GM18867 (cell line): ENCODE results near the gene DNAH7.

ENCODE experiments used
- ATAC-seq: cut with Tn5 transposase; IDR thresholded peaks from one replicate; pipeline ENCODE4 v1.9.1; 2021; ENCODE audit warnings: mild to moderate bottlenecking, moderate library complexity; ENCODE audit not compliant: unreplicated experiment

Gene DNAH7

DNA sequence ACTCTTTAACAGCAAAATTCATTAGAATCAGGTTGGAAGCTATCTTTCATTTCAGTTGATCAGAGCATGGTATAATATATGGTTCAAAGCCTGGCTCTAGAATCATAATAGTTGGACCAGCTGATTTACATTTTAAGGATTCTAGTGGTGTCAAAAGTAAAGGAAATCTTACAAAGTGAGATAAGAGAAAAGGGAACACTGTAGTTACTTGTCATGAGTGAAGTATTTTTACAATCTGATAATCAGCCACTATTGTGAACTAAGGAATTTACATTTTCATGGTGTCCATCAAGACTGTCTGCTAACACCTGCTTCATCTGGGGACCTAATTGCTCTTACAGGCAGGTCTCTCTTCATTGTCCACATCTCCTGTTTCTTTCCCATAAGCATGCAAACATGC lies 250.5 kb downstream of the DNAH7 start:
- no peak for ATAC-seq

DNA sequence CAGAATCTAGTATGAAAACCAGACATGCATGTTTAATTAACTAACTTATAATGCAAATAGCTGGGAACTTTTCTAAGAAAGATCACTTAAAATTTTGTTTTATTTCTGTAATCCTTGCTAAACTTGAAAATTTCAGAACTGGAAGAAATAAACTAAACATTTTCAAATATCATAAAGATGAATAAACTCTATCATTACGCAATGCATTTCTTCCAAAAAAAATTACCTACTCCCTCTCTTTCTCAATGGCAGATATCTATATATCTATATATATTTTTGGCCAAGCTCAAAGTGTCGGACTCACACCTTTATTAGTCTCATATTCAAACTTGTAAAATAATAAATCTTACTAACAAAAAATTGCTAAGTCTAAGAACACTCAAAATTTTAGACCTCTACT lies 253.6 kb downstream of the DNAH7 start:
- ATAC-seq, result no peak

DNA sequence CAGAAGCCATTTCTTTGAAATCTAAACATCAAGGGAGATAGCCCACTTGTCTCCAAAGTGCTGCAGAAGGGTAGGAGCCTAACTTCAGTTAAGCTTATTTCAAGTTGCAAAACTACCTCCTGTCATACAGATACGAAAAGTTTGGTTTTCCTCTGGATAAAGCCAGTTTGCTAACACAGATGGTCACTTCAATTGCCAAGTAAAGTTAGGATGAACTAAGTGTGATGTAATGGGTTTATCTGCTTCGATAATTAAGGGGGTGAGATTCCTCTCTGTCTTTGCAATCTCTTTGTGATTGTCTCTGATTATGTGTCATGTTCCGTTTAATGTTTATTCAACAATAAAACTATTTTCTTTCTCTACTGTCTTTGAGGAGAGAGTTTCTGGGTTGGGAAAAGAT lies 255.2 kb downstream of the DNAH7 start:
- no peak for ATAC-seq

DNA sequence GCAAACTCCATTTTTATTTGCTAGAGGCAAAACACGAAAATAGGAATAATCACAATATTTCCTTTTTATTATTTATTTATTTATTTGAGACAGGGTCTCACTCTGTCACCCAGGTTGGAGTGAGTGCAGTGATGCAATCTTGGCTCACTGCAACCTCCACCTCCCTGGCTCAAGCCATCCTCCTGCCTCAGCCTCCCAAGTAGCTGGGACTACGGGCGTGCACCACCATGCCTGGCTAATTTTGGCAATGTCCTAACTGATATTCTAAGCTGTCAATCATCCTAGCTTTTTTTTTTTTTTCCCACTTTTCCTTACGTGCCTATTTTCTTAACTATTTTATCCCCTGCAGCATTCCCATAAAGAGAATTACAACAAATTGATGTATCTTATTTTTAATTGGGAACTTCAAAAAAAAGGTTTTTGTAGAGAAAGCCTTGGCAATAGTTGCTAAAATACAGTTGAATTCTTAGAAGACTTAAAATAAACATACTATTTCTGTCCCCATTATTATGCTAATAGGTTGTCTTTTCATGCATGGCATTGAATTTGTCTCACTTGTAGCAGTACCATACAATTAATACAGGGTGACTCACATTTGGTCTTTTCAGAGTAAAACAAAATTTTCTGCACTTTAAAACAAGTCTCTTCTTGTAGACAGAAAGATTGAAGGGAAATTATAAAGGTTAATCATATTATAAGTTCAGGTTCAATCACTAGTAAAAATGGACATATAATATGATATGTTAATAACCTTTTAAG lies 258.1 kb downstream of the DNAH7 start:
- ATAC-seq, result no peak

DNA sequence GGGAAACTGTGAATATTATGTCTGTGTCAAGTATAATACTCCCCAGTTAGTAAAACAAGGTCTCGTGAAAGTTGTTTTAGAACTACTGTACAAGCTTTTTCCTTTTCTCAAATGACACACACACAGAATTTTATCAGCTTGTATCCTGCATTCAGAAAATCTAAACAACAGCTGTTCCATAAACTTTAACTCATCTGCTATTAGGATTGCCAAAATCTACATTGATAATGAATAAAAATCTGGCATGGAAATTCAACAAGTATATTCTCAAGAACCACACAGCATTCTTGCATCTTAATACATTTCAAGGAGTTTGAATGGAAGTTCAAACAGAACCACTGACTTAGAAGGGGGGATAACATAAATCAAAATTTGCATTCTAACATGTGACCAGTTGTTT lies 260.4 kb downstream of the DNAH7 start:
- no peak for ATAC-seq

DNA sequence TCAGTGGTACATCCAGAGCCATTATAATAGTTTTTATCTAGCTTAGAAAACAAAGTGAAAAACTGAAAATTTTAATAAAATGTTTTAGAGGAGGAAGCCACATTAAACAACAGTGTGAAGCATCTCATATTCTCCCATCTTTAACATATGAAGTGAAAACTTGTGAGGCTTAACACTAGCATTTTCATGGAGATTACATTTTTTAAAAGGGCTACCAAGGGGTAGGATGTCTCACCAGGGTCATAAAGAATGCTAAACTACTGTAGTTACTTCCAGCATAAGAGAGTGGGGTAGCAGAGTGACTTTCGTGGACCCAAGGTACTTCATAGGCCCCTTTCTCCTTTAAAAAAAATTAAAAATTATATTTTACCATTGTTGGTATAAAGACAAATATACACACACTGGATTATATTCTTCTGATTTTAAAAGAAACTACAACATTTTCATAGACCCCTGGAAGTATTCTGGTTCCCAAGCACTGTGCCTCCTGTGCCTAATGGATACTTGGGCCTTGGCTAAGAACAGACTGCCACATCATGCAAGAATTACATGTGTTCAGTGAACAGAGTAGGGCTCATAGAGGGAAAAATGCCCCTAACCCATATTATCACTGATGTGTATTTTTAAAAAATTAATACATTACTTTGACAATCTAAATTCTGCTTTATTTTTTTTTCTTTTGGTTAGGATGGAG lies 263.2 kb downstream of the DNAH7 start:
- ATAC-seq, result no peak

DNA sequence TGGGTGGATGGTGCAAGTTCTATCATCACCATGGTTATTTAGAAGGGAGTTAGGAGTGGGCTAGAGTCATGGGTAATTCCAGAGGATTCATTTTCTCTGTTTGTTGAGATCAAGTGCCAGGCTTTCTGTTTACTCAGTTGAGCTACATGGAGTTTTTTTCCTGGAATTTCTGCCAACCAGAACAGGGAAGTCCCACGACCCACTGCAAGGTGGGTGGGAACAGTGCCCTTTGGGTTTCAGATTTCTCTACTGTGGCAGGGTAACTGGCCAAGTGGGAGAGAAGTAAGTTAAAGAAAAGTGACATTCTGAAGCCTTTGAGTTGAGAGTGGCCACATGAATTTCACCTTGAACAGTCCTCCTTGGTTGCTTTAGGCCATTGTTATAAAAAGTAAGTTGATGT lies 272.8 kb downstream of the DNAH7 start:
- no peak for ATAC-seq

DNA sequence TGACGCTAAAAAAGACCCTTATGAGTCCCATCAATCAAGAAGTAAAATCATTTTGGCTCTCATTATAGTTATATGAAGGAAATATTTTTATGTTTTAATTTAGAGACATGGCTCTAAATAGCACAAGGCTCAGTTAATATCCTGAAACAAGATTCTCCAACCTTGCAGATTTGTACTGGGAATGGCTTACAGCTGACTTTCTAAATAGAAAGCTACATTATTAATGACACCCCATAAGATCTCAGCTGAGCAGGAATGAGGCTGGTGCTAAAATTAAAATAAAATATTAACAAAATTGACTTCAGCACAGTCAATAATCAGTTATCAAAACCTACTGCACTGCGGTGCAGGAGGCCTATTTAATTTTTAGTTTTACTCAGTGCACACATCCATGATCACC lies 274.8 kb downstream of the DNAH7 start:
- ATAC-seq, result no peak

DNA sequence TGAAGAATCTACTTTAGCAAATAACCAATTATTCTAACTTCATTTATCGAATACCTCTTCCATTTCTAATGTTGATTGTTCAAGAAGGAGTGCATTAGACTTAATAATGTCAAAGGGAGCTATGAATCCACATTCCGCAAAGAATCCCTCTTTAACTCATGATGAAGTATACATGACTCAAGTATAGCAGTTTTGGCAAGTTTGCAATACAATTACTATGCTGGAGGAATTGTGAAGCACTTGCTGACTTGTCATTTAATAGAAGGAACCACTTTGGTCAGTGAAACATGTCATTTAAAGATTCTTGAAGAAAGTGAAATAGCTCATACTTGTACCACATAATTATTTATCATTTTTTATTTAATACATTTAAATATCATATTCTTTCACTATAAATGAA lies 286.5 kb downstream of the DNAH7 start:
- no peak for ATAC-seq

DNA sequence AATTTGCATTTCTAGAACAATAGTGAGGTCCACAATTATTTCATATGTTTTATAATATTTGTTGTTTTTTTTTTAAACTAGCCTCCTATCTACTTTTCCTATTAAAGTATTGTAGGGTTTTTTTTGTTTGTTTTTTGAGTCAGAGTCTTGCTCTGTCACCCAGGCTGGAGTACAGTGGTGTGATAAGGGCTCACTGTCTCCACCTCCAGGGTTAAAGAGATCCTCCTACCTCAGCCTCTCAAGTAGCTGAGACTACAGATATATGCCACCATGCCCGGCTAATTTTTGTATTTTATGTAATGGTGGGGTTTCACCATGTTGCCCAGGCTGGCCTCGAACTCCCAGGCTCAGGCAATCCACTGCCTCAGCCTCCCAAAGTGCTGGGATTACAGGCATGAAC lies 289.1 kb downstream of the DNAH7 start:
- no peak for ATAC-seq

DNA sequence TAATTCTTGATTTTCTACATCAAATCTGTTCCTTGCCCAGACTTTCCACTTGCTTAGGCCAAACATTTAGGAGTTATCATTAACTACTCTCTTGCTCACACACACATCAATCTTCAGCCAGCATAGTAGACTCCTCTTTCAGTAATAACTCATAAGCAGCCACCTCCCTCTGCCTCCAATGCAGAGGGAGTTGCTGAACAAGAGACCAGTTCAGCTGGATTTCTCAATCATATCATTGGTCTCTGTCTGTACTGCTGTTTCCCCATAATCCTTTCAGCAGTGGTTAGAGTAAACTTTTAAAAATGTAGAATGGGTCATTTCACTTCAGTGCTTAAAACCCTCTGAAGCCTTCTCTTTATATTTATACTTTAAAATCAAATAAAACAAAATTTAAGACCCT lies 298.7 kb downstream of the DNAH7 start:
- no peak for ATAC-seq

DNA sequence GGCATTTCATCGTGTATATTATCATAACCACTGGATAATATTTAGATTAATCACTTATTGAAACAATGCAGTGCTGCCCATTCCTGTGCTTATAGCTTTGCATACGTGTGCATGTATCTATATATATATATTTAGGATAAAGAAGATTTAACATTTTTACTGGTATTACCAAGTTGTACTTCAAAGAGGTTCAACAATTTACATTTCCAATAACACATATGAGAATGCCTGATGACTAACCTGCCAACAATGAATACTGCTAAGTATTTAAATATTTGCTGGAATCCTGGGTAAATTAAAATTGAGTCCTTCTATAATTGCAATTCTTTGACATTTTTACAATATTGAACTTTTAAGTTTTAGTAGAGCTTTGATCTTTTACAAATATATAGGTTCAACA lies 300.2 kb downstream of the DNAH7 start:
- ATAC-seq, result no peak

DNA sequence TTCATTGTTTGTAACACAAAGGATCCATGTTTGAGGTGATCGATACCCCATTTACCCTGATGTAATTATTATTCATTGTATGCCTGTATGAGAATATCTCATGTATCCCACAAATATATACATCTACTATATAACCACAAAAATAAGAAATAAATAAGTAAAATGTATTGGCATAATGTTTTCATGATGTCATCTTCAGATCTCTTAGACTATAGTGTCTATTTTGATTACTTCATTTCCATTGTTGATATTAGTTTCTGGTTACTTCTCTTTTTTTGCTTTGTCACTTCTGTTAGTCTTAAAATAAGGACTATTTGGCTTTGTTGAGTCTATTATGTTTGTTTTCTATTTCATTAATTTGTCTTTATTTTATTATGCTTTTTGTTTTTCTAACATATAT lies 301.9 kb downstream of the DNAH7 start:
- ATAC-seq, result no peak

DNA sequence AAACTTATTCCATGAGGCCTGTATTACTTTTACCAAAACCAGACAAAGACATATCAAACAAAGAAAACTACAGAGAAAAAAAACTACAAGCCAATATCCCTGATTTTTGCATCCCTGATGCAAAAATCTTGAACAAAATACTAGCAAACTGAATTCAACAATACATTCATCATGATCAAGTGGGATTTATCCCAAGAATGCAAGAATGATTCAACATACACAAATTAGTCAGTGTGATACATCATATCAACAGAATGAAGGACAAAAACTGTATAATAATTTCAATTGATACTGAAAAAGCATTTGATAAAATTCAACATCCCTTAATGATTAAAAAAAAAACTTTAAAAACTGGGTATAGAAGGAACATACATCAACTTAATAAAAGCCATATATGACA lies 304.8 kb downstream of the DNAH7 start:
- ATAC-seq, result no peak

DNA sequence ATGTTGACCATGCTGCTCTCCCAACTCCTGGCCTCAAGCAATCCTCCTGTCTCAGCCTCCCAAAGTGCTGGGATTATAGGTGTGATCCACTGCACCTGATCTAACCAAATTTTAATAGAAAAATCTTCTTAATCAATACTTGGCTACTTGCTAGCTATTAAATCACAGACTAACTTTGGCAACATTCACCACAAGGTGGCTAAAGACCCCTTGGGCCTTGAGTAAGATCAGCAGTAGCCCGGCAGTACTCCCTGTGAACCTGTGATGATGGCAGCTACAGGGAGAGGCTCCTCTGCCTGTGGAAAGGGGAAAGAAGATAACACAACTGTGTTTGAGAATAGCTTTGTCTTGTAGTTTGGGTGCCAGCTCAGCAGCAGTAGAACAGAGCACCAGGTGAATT lies 308.8 kb downstream of the DNAH7 start:
- ATAC-seq, result no peak

DNA sequence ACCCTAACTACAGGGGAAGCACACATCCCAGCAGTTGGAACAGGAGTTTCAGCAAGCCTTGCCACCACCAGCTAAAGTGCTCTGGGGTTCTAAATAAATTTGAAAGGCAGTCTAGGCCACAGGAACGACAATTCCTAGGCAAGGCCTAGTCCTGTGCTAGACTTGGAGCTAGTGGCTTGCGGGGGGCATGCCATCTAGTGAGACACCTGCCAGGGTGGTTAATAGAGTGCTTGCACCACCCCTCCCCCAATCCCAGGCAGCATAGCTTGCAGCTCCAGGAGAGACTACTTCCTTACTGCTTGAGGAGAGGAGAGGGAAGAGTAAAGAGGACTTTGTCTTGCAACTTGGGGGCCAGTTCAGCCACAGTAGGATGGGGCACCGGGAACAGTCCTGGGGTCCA lies 309.8 kb downstream of the DNAH7 start:
- no peak for ATAC-seq

DNA sequence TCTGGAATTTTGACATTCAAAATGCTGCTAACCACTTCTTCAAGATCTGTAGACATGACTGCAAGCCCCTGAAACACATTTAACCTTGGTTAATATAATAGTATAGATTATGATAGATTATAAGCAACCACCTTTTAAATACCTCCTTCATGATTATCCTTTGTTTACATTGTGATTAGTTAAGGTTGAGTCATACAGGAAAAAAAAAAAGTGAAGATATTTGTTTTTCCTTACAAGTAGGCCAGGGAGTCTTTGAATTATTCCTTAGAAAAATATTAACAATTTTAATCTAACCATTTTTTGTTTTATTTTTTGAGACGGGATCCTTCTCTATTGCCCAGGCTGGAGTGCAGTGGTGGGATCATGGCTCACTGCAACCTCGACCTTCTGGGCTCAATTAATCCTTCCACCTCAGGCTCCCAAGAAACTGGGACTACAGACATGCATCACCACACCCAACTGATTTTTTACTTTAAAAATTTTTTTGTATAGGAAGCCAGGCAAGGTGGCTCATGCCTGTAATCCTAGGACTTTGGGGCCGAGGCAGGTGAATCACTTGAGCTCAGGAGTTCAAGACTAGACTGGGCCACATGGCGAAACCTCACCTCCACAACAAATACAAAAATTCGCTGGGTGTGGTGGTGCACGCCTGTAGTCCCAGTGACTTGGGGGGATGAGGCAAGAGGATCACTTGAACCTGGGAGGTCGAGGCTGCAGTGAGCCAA lies 312.3 kb downstream of the DNAH7 start:
- ATAC-seq, result no peak

DNA sequence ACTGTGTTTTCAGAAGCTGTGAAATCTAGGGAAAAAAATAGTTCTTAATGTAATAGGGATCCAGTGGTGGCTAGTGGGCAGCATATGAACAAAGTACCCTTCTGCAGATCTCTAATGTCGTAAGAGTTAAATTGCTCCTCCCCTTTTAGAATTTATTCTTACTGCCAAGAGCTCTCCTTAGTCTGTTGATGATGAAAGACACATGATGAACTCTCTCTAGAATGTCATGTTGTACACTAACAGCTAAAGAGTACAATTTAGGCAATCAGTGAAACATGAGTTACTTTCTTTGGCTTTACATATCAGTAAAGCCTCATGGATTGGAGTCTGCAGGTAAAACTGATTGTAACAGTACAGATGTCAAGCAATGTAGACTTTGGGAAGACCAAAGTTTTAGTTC lies 327.4 kb downstream of the DNAH7 start:
- ATAC-seq, result no peak

DNA sequence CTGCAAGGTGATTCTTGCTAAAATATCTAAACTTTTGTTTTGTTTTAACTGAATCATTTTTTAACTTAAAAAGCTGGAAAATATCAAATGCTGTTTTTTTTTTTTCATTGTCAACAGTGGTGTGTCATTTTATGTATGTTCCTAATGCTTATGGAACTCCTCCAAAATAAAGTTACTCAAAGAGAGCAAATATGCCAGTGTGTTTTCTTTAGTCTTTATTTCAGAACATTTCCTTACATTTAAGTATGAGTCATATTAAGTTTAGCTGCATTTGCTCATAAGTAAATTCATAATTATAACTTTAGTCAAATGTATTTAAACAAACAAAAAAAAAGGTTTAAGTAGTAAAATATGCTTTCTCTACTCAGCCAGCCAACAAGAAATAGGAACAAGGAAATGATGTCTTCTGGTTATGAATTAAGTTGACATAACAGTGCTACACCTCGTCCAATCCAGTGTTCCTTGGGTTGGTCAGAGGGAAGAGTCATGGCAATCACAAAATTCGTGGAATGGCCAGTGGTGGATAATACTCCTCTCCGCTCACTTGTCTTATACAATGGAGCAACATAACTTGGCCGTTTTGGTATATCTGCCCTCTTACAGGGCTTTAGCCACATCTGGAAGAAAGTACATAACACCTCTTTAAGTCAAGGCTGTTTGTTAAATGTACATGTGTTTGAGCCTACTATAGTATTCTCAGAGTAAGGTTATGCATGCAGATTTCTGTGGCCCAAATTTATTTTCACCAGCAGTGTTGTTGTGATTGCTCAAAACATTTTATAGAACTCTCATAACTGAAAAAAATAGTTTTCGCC lies 330.9 kb downstream of the DNAH7 start:
- ATAC-seq, result no peak

DNA sequence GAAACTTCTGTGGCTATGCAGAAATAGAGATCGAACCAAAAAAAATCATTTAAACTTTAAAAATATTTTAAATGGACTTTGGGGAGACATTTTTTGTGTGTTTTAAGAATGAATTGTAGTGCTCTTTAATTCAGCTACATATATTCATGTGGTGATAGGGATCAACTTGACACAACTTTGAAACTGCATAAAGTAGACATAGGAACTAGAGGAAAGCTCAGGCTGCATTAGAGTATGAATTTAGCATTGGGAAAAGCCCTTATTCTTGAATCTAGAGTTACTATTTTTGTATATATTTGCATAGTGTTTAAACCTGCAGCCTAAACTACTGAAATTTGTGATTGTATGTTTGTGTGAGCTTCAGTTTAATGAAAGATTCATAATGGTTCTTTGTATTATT lies 333.3 kb downstream of the DNAH7 start:
- no peak for ATAC-seq

DNA sequence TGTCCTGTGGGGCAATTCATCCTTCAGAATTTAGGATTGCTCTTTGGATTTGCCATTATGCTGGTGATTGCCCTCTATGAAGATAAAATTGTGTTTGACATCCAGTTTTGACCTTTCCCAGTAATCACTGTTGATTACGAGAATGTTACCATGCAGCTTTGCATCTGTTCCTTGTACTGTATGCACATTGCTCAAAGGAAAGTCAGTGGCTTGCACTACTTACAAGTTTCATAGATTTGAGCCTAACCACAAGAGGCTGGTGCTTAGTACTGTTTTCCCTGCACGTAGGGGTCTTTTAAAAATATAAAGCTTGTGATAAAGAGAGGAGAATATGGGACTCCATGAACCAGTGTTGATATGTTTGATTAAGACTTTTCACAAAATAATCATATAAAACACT lies 333.7 kb downstream of the DNAH7 start:
- no peak for ATAC-seq
